ENCODE data around the gene CX3CL1.

Gene CX3CL1

GRCh38 chr16:57381791-57382534, 9.7 kb downstream of the CX3CL1 start:
- DNase-seq (ENCODE audit: low spot score) = no peak
- in situ Hi-C loops (cut with MboI; ENCODE audit: low pct_unique_long_range_greater_than_20kb, low sequenced_read_pairs, unreplicated experiment) = no loop called here
- TF ChIP-seq CTCF (IDR thresholded peaks at IDR 0.05; ENCODE audit: extremely low read depth, insufficient read depth, missing control alignments) = no peak

GRCh38 chr16:57382535-57383275, 10.4 kb downstream of the CX3CL1 start:
- DNase-seq (ENCODE audit: low spot score) = no peak
- TF ChIP-seq CTCF (IDR thresholded peaks at IDR 0.05; ENCODE audit: extremely low read depth, insufficient read depth, missing control alignments) = peak; percentile 20
- in situ Hi-C loops (cut with MboI; ENCODE audit: low pct_unique_long_range_greater_than_20kb, low sequenced_read_pairs, unreplicated experiment) = no loop called here

- in situ Hi-C loops (cut with MboI; ENCODE audit: low pct_unique_long_range_greater_than_20kb, low sequenced_read_pairs, unreplicated experiment) = no loop called here
- TF ChIP-seq CTCF (IDR thresholded peaks at IDR 0.05; ENCODE audit: extremely low read depth, insufficient read depth, missing control alignments) = no peak
- no peak for DNase-seq (ENCODE audit: low spot score)
Observed at GRCh38 chr16:57383276-57384247, 11.3 kb downstream of the CX3CL1 start.

GRCh38 chr16:57384248-57385070, 12.2 kb downstream of the CX3CL1 start:
- no peak for DNase-seq (ENCODE audit: low spot score)
- TF ChIP-seq CTCF (IDR thresholded peaks at IDR 0.05; ENCODE audit: extremely low read depth, insufficient read depth, missing control alignments) = no peak
- in situ Hi-C loops (cut with MboI; ENCODE audit: low pct_unique_long_range_greater_than_20kb, low sequenced_read_pairs, unreplicated experiment) = no loop called here

- in situ Hi-C loops (cut with MboI; ENCODE audit: low pct_unique_long_range_greater_than_20kb, low sequenced_read_pairs, unreplicated experiment) = no loop called here
- TF ChIP-seq CTCF (IDR thresholded peaks at IDR 0.05; ENCODE audit: extremely low read depth, insufficient read depth, missing control alignments) = no peak
- no peak for DNase-seq (ENCODE audit: low spot score)
Observed at GRCh38 chr16:57385083-57385482, 12.8 kb downstream of the CX3CL1 start.
